NT2/D1 (cell line): ENCODE measurements around the gene PTGIS.
"Not testable (repeated sequence)": the region's sequence is repeated elsewhere in the genome, so short reads cannot be mapped to it uniquely, and the experiment has no call there.

Experiments
- DNase-seq: peaks from one replicate; pipeline ENCODE4 v3.0.0-alpha.2; 2011; ENCODE audit warnings: low read depth, low spot score
- H3K27me3 ChIP-seq: 2 replicates; pipeline ENCODE4 v1.6.0; 2011; ENCODE audit warnings: mild to moderate bottlenecking; ENCODE audit not compliant: insufficient read length, insufficient read depth
- H3K36me3 ChIP-seq: 2 replicates; pipeline ENCODE4 v1.6.1; 2011; ENCODE audit warnings: mild to moderate bottlenecking, low read length, mixed read lengths; ENCODE audit not compliant: insufficient read depth, insufficient read length
- H3K4me1 ChIP-seq: 2 replicates; pipeline ENCODE4 v1.5.1; 2011; ENCODE audit not compliant: insufficient read depth, insufficient read length
- H3K4me3 ChIP-seq: 2 replicates; pipeline ENCODE4 v1.5.1; 2011; ENCODE audit warnings: low read depth; ENCODE audit not compliant: insufficient read length
- H3K9ac ChIP-seq: 2 replicates; pipeline ENCODE4 v1.6.0; 2011; ENCODE audit warnings: low read depth; ENCODE audit not compliant: insufficient read length
- H3K9me3 ChIP-seq: 2 replicates; pipeline ENCODE4 v1.5.1; 2011; ENCODE audit warnings: mild to moderate bottlenecking, low read length; ENCODE audit not compliant: insufficient read depth
- SUZ12 ChIP-seq: IDR thresholded peaks from 2 replicates; pipeline ENCODE4 v1.6.1; 2011; ENCODE audit not compliant: insufficient read length, insufficient read depth; ENCODE audit errors: extremely low read depth
- YY1 ChIP-seq: IDR thresholded peaks from 2 replicates; pipeline ENCODE4 v1.6.1; 2011; ENCODE audit not compliant: insufficient read length, insufficient read depth
- ZNF274 ChIP-seq: IDR thresholded peaks from 2 replicates; pipeline ENCODE4 v1.6.1; 2011; ENCODE audit warnings: mild to moderate bottlenecking, low read depth, low read length

The PTGIS gene

GRCh38 chr20:49570828-49571552 lies 3.1 kb upstream of the PTGIS start:
- Histone ChIP-seq H3K36me3 (no peaks in the 10 kb centered on the region), H3K4me3 (no peak overlapping the region), H3K27me3 (no peaks in the 10 kb centered on the region), H3K9ac (no peak overlapping the region), H3K4me1 (peaks cover 22% of the 10 kb centered on the region), H3K9me3 (no peaks in the 10 kb centered on the region)
- DNase-seq, result no peak
- TF ChIP-seq YY1 (no peak), ZNF274 (no peak), SUZ12 (no peak)

GRCh38 chr20:49570161-49570827 lies 2.4 kb upstream of the PTGIS start:
- no peaks in the 10 kb centered on the region for H3K9me3 ChIP-seq
- no peak for DNase-seq
- no peak overlapping the region for H3K9ac ChIP-seq
- no peak overlapping the region for H3K4me3 ChIP-seq
- TF ChIP-seq SUZ12 (no peak), ZNF274 (no peak), YY1 (no peak)
- H3K36me3 ChIP-seq, result no peaks in the 10 kb centered on the region
- no peaks in the 10 kb centered on the region for H3K27me3 ChIP-seq
- H3K4me1 ChIP-seq, result peaks cover 18% of the 10 kb centered on the region

- no peaks in the 10 kb centered on the region for H3K9me3 ChIP-seq
- H3K4me3 ChIP-seq, result no peak overlapping the region
- no peaks in the 10 kb centered on the region for H3K36me3 ChIP-seq
- peaks cover 18% of the 10 kb centered on the region for H3K4me1 ChIP-seq
- no peak for TF ChIP-seq SUZ12
- H3K27me3 ChIP-seq, result no peaks in the 10 kb centered on the region
- H3K9ac ChIP-seq, result peak overlapping the region; percentile 37
- no peak for DNase-seq
Observed at GRCh38 chr20:49569411-49570115, 1.6 kb upstream of the PTGIS start.

GRCh38 chr20:49568278-49569151 lies 578 bp upstream of the PTGIS start:
- no peaks in the 10 kb centered on the region for H3K27me3 ChIP-seq
- no peaks in the 10 kb centered on the region for H3K9me3 ChIP-seq
- peaks cover 4% of the 10 kb centered on the region for H3K36me3 ChIP-seq
- H3K4me3 ChIP-seq, result peak overlapping the region; percentile 29
- DNase-seq, result peak; percentile 94
- peaks cover 18% of the 10 kb centered on the region for H3K4me1 ChIP-seq
- TF ChIP-seq YY1 (no peak), ZNF274 (no peak), SUZ12 (no peak)
- peak overlapping the region; percentile 37 for H3K9ac ChIP-seq

GRCh38 chr20:49566401-49567364 lies 1.3 kb downstream of the PTGIS start:
- Histone ChIP-seq H3K9me3 (no peaks in the 10 kb centered on the region), H3K9ac (no peak overlapping the region), H3K4me3 (peak overlapping the region; percentile 81), H3K36me3 (peaks cover 5% of the 10 kb centered on the region), H3K4me1 (peaks cover 21% of the 10 kb centered on the region), H3K27me3 (no peaks in the 10 kb centered on the region)
- TF ChIP-seq SUZ12, result no peak
- TF ChIP-seq ZNF274, result no peak
- no peak for TF ChIP-seq YY1
- DNase-seq, result no peak

- H3K9ac ChIP-seq, H3K36me3 ChIP-seq, DNase-seq, H3K4me3 ChIP-seq, H3K9me3 ChIP-seq, H3K27me3 ChIP-seq: not testable (repeated sequence)
- H3K4me1 ChIP-seq, result peaks cover 20% of the 10 kb centered on the region
Observed at GRCh38 chr20:49564991-49565390, 2.9 kb downstream of the PTGIS start.
